K562 (cell line): ENCODE results near the gene LANCL3. TPM values are rescaled to one million over a fixed set of nuclear protein-coding genes. Genes with fewer than 3 reads are reported as not detected.
A peak's percentile ranks its signal among the peaks of the same experiment; 100 is the strongest.

Experiments
- ATAC-seq: fragments of 200-7000 bp; cut with Tn5 transposase; 3 replicates; pipeline ENCODE4 v1.9.1; 2020; ENCODE audit warnings: moderate library complexity
- BruUV-seq: library from RNA; stranded (reverse); fragments of 400-500 nt; replicated peaks from 2 replicates; lab custom pipeline; 2021; lab: Mats Ljungman, UMichigan
- CTCF ChIA-PET: fragments of 300-600 bp; formaldehyde crosslinking; extraction: SDS; loops from one replicate; lab custom pipeline; 2021; ENCODE audit warnings: low intra/inter-chr PET ratio; lab: Yijun Ruan, JAX
- POLR2A ChIA-PET: fragments of 300-600, 350-650 bp; sonication (Branson Sonifier 250); formaldehyde crosslinking; extraction: SDS; loops from one replicate; lab custom pipeline; 2021; ENCODE audit warnings: antibody characterized with exemption, inconsistent platforms; lab: Yijun Ruan, JAX
- DNase-seq, 4 experiments: peaks; one replicate each; pipeline versions ENCODE4 v3.0.0 to v3.0.0-alpha.2; 2011 to 2018; ENCODE audit warnings: low spot score in 3 of 4, mixed read lengths in 3 of 4; ENCODE audit errors: extremely low read depth in 1 of 4
- FAIRE-seq: peaks from 2 replicates; lab custom pipeline; 2011; peaks lifted over from hg19 to GRCh38; lab: Jason Lieb, UNC
- H2AFZ ChIP-seq: 2 replicates; pipeline ENCODE4 v1.6.0; 2011; ENCODE audit warnings: low read depth, low read length, control low read depth, inconsistent platforms
- H3K27ac ChIP-seq: fragments of 200-600 bp; 3 replicates; pipeline ENCODE4 v1.8.0; 2011; ENCODE audit warnings: low read depth, mild to moderate bottlenecking, control low read depth, inconsistent platforms, low read length, moderate library complexity, mixed read lengths; ENCODE audit errors: extremely low read depth
- H3K27me3 ChIP-seq, 2 experiments: fragments of 300-600 bp in 1 of 2; 2 replicates in 1 of 2; 3 replicates in 1 of 2; pipeline versions ENCODE4 v1.6.0 to v1.8.0; 2011; ENCODE audit warnings: inconsistent platforms in 2 of 2, low read length in 2 of 2, mild to moderate bottlenecking in 1 of 2, mixed read lengths in 1 of 2, moderate library complexity in 1 of 2; ENCODE audit not compliant: control insufficient read depth in 2 of 2, insufficient read depth in 2 of 2
- H3K36me3 ChIP-seq: fragments of 300-600 bp; 3 replicates; pipeline ENCODE4 v1.8.0; 2011; ENCODE audit warnings: mild to moderate bottlenecking, low read length, inconsistent platforms; ENCODE audit not compliant: control insufficient read depth, insufficient read depth
- H3K4me1 ChIP-seq, 2 experiments: fragments of 200-600 bp in 1 of 2; replicated peaks in 1 of 2; 2 replicates in 1 of 2; 3 replicates in 1 of 2; pipeline versions ENCODE4 v1.5.1 to v1.8.0; 2011; ENCODE audit warnings: inconsistent platforms in 2 of 2, low read length in 2 of 2, mild to moderate bottlenecking in 1 of 2, mixed read lengths in 1 of 2, moderate library complexity in 1 of 2; ENCODE audit not compliant: control insufficient read depth in 2 of 2, insufficient read depth in 2 of 2
- H3K4me2 ChIP-seq: 2 replicates; pipeline ENCODE4 v1.6.1; 2011; ENCODE audit warnings: low read length, control low read depth, inconsistent platforms, mixed read lengths; ENCODE audit not compliant: insufficient read depth
- H3K4me3 ChIP-seq: fragments of 200-600 bp; sonication (generic), shearing (Covaris generic); 2 replicates; pipeline ENCODE4 v1.5.1; 2016; ENCODE audit warnings: control low read depth, inconsistent platforms
- H3K79me2 ChIP-seq: fragments of 200-600 bp; 3 replicates; pipeline ENCODE4 v1.8.0; 2011; ENCODE audit warnings: low read length, inconsistent platforms; ENCODE audit not compliant: control insufficient read depth, insufficient read depth
- H3K9ac ChIP-seq, 2 experiments: 2 replicates each; pipeline versions ENCODE4 v1.6.0 to v1.6.1; 2011; ENCODE audit warnings: low read depth in 2 of 2, low read length in 2 of 2, control low read depth in 1 of 2, inconsistent platforms in 1 of 2, mild to moderate bottlenecking in 1 of 2, mixed read lengths in 1 of 2; ENCODE audit not compliant: insufficient read depth in 1 of 2
- H3K9me1 ChIP-seq: one replicate; pipeline ENCODE4 v1.6.0; 2011; ENCODE audit warnings: inconsistent platforms, mild to moderate bottlenecking, low read length, moderate library complexity; ENCODE audit not compliant: control insufficient read depth, insufficient read depth
- H3K9me3 ChIP-seq: replicated peaks from 2 replicates; pipeline ENCODE4 v1.5.1; 2011; ENCODE audit warnings: low read depth, low read length, inconsistent platforms; ENCODE audit not compliant: control insufficient read depth, insufficient read depth
- H4K20me1 ChIP-seq: replicated peaks from 2 replicates; pipeline ENCODE4 v1.6.1; 2011; ENCODE audit warnings: low read length, inconsistent platforms, mixed read lengths; ENCODE audit not compliant: control insufficient read depth, insufficient read depth
- CBX8 ChIP-seq: fragments of 200-600 bp; sonication (generic); IDR thresholded peaks from 2 replicates; pipeline ENCODE4 v1.6.1; 2012; ENCODE audit warnings: borderline replicate concordance, mixed run types, low read depth, mild to moderate bottlenecking, moderate library complexity, mixed read lengths, low read length, control low read depth, inconsistent platforms; ENCODE audit not compliant: poor library complexity, severe bottlenecking; ENCODE audit errors: extremely low read depth
- MED1 ChIP-seq: sonication (generic); formaldehyde crosslinking; IDR thresholded peaks from 2 replicates; pipeline ENCODE4 v1.8.1; 2023; ENCODE audit warnings: missing genetic modification reagents, borderline replicate concordance
- MTA2 ChIP-seq: fragments of 450-650 bp; IDR thresholded peaks from 2 replicates; pipeline ENCODE4 v1.6.1; 2016; ENCODE audit warnings: low read depth
- NCOA4 ChIP-seq: fragments of 450-650 bp; IDR thresholded peaks from 2 replicates; pipeline ENCODE4 v1.6.1; 2018; ENCODE audit warnings: mild to moderate bottlenecking; ENCODE audit not compliant: partially characterized antibody
- NUFIP1 ChIP-seq: fragments of 450-650 bp; IDR thresholded peaks from 2 replicates; pipeline ENCODE4 v1.6.1; 2018; ENCODE audit not compliant: partially characterized antibody
- RBM17 ChIP-seq: fragments of 200-400 bp; formaldehyde crosslinking; IDR thresholded peaks from 2 replicates; pipeline ENCODE4 v1.6.1; 2017; ENCODE audit warnings: low read depth, mild to moderate bottlenecking, low read length, borderline replicate concordance
- ZNF12 ChIP-seq: sonication (generic); formaldehyde crosslinking; IDR thresholded peaks from 2 replicates; pipeline ENCODE4 v1.4.0; 2020; ENCODE audit warnings: mild to moderate bottlenecking, missing genetic modification reagents
- WGBS: fragments of 100-300 bp; shearing (Covaris generic); methylation state at CpG from one replicate; pipeline ENCODE4 v1.1.6; 2016; ENCODE audit warnings: low coverage, mixed read lengths; ENCODE audit not compliant: insufficient coverage; ENCODE audit errors: missing lambda C conversion rate; 5-methylcytosine and 5-hydroxymethylcytosine counted together
- in situ Hi-C: fragments of 300-500 bp; cut with MboI; formaldehyde crosslinking; loops from 4 replicates; pipeline ENCODE4 v1.15.0; 2018; ENCODE audit warnings: inconsistent platforms, mixed read lengths
- intact Hi-C: fragments of 100-400 bp; cut with micrococcal nuclease; formaldehyde crosslinking; loops from 2 replicates; pipeline ENCODE4 v1.14.2; 2022
- polyA plus RNA-seq, 8 experiments: library from polyadenylated mRNA; depleted of rRNA in 4 of 8; stranded (reverse) in 5 of 8; unstranded in 3 of 8; fragments of >200 nt; fragmentation: Nextera tagmentation in 2 of 8; fragmentation: Illumina TruSeq in 1 of 8; extraction: Ambion mirVana in 2 of 8; extraction: Trizol in 1 of 8; gene quantifications; 2 replicates each; pipeline versions ENCODE4 v1.2.1 to v1.2.3, GENCODE V29; 2011 to 2014; ENCODE audit warnings: inconsistent platforms in 1 of 8, missing spikeins in 1 of 8
- total RNA-seq, 7 experiments: library from RNA; depleted of rRNA in 6 of 7; stranded (reverse); fragments of >200 nt in 6 of 7; fragmentation: Illumina TruSeq in 2 of 7; extraction: Trizol in 2 of 7; gene quantifications; 2 replicates each; pipeline versions ENCODE4 v1.2.1 to v1.2.3, GENCODE V29; 2011 to 2021; ENCODE audit warnings: low replicate concordance in 1 of 7
- TF ChIP-seq, protein P1 (sequence below), 2 experiments: fragments of 450-650 bp; conservative IDR thresholded peaks; 2 replicates each; pipeline ENCODE4 v1.6.1; 2017; ENCODE audit warnings: mild to moderate bottlenecking in 2 of 2, moderate library complexity in 2 of 2

The LANCL3 gene
- total and polyA plus RNA-seq, 9 of the 15 experiments (the other 6 are each of a cell fraction or from before 2014, with no cell fraction given): 0.41 to 1.5 (median 0.58) TPM

DNA sequence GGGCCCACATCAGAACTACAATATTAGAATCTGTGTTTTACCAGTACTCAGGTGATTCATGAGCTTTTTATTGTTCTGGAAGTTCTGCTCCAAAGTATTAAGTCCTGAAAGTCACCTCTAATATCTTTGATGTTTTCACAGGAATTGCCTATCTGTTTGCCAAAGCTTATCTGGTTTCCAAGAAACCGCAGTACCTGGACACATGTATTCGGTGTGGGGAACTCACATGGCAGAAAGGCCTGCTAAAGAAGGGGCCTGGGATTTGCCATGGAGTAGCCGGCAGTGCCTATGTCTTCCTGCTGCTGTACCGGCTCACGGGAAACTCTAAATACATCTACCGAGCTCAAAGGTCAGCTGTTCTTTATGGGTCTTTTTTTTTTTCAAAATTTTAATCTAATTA, 95.7 kb downstream of the LANCL3 start:
- Histone ChIP-seq H3K4me2 (no peak overlapping the region), H3K9me1 (no peaks in the 10 kb centered on the region), H3K27ac (no peak overlapping the region), H3K4me1 (no peaks in the 10 kb centered on the region), H3K36me3 (no peaks in the 10 kb centered on the region), H3K79me2 (no peaks in the 10 kb centered on the region), H3K4me3 (no peak overlapping the region), H3K27me3 (no peaks in the 10 kb centered on the region), H2AFZ (no peak overlapping the region), H4K20me1 (no peaks in the 10 kb centered on the region), H3K9ac (no peak overlapping the region), H3K9me3 (no peaks in the 10 kb centered on the region)
- FAIRE-seq: no peak
- POLR2A ChIA-PET: no interaction called here
- CTCF ChIA-PET: no interaction called here
- in situ Hi-C loops (no loop called here), intact Hi-C loops (no loop called here)
- ATAC-seq: no peak
- TF ChIP-seq ZNF12 (no peak), RBM17 (no peak), NCOA4 (no peak), CBX8 (no peak), NUFIP1 (no peak)
- WGBS: 33% methylated on average over 6 of the region's 6 CpGs
- DNase-seq: no peak
- BruUV-seq: no TSS peak

DNA sequence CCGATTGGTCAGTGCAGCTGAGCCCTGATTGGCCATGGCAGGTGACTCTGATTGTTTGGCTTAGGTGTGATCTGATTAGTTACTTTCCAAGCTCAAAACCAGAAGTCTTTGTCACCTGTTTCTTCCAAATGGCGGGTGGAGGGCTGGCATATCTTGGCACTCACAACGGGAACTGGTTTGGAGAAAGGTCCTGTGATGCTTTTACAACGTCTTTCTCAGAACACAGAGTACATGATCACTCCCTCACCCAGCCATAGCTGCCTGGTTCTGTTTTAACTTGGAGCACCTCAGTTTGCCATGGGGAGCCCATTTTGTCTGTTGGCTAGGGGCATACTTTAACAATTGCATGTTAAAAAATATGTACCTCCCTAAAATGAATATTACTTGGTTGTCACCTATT, 101.1 kb downstream of the LANCL3 start:
- H3K27me3 ChIP-seq: no peaks in the 10 kb centered on the region
- no TSS peak for BruUV-seq
- no peaks in the 10 kb centered on the region; a peak in 1 of 5 replicates for H3K4me1 ChIP-seq
- 38% methylated on average over 3 of the region's 4 CpGs for WGBS
- no peaks in the 10 kb centered on the region for H3K9me3 ChIP-seq
- no peak overlapping the region for H3K4me3 ChIP-seq
- H3K36me3 ChIP-seq: no peaks in the 10 kb centered on the region
- DNase-seq: peak in 1 of 4 experiments; percentile 34
- FAIRE-seq: no peak
- TF ChIP-seq MED1 (CRISPR knock-in tag) (no peak), MTA2 (no peak)
- TF ChIP-seq, protein P1, sequence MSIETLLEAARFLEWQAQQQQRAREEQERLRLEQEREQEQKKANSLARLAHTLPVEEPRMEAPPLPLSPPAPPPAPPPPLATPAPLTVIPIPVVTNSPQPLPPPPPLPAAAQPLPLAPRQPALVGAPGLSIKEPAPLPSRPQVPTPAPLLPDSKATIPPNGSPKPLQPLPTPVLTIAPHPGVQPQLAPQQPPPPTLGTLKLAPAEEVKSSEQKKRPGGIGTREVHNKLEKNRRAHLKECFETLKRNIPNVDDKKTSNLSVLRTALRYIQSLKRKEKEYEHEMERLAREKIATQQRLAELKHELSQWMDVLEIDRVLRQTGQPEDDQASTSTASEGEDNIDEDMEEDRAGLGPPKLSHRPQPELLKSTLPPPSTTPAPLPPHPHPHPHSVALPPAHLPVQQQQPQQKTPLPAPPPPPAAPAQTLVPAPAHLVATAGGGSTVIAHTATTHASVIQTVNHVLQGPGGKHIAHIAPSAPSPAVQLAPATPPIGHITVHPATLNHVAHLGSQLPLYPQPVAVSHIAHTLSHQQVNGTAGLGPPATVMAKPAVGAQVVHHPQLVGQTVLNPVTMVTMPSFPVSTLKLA (conservative IDR thresholded peaks at IDR 0.05): no peak
- H2AFZ ChIP-seq: no peak overlapping the region
- no peak overlapping the region for H3K27ac ChIP-seq
- H3K79me2 ChIP-seq: no peaks in the 10 kb centered on the region
- POLR2A ChIA-PET: interaction anchor here (0.7 kb wide), 1 partner anchor 438 kb away, joined by 3 read pairs; no protein-coding TSS in a partner anchor
- intact Hi-C loops (no loop called here), in situ Hi-C loops (no loop called here)
- H3K9me1 ChIP-seq: no peaks in the 10 kb centered on the region
- no peak overlapping the region for H3K4me2 ChIP-seq
- H3K9ac ChIP-seq: no peak overlapping the region
- CTCF ChIA-PET: no interaction called here
- ATAC-seq: peak; percentile 28; the same call in 1 of the 3 replicates
- no peaks in the 10 kb centered on the region for H4K20me1 ChIP-seq
